HCT116 (cell line): ENCODE measurements around the gene PAQR3.

Source experiments
- CTCF ChIP-seq, 3 experiments: fragments of 200-600 bp in 1 of 3; sonication (generic) in 1 of 3; IDR thresholded peaks in 2 of 3; conservative IDR thresholded peaks in 1 of 3; 2 replicates each; pipeline ENCODE4 v1.5.1; 2012 to 2017; ENCODE audit warnings: low read depth in 2 of 3, low read length in 2 of 3, antibody characterized with exemption in 1 of 3, borderline replicate concordance in 1 of 3, control low read depth in 1 of 3, mild to moderate bottlenecking in 1 of 3, mixed read lengths in 1 of 3, mixed run types in 1 of 3, moderate library complexity in 1 of 3; ENCODE audit not compliant: insufficient read depth in 1 of 3
- ELF1 ChIP-seq: IDR thresholded peaks from 2 replicates; pipeline ENCODE4 v1.6.1; 2012; ENCODE audit warnings: low read depth, borderline replicate concordance
- EZH2 ChIP-seq: fragments of 200-600 bp; sonication (generic); IDR thresholded peaks from 2 replicates; pipeline ENCODE4 v1.6.1; 2017; ENCODE audit warnings: antibody characterized with exemption, mixed run types
- EZH2phosphoT487 ChIP-seq: fragments of 200-600 bp; IDR thresholded peaks from 2 replicates; pipeline ENCODE4 v1.6.1; 2018; ENCODE audit warnings: antibody characterized with exemption, borderline replicate concordance
- POLR2AphosphoS5 ChIP-seq: IDR thresholded peaks from 2 replicates; pipeline ENCODE4 v1.6.1; 2011; ENCODE audit warnings: mild to moderate bottlenecking, low read depth, low read length, moderate library complexity

DNA sequence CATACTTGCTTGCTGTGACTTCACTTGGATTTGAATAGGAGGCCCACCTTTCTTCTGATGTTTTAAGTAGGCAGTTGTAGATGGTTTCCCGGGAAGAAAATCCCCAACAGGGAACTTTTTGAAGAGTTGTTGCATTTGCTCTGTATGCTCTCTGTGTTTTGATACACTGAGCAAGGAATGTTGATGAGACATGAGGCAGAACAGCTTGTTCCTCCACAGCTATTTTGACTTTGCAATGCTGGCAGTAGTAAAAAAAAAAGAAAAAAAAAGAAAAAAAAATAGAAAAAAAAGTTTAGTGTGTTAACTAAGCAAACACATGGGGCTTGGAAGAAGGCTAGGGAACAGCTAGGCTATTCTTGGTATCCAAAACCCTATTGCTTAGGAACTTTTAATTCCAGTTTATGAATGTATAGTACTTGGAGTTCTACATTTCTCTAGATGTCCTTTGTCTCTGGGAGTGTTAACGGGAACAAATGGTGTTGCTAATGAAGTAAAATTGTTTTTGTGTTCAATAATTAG, 23.4 kb upstream of the PAQR3 start:
- TF ChIP-seq EZH2phosphoT487 (no peak), CTCF (IDR thresholded peaks at IDR 0.05 in 2 of 3, conservative IDR thresholded peaks at IDR 0.05 in 1 of 3; ENCODE audit: borderline replicate concordance in 1 of 3, insufficient read depth in 1 of 3, low read depth in 2 of 3, low read length in 2 of 3) (no peak), POLR2AphosphoS5 (no peak), ELF1 (no peak), EZH2 (no peak)
